ENCODE results near the gene BPGM. TPM values are rescaled to one million over a fixed set of nuclear protein-coding genes. Genes with fewer than 3 reads are reported as not detected.

The BPGM gene
- polyA plus RNA-seq, 1 experiment: 43.1 TPM

GRCh38 chr7:134710511-134710853 lies 63.8 kb downstream of the BPGM start:
- no peak overlapping the region for H3K27ac ChIP-seq (ENCODE audit: low read depth, low read length)
- H3K9me3 ChIP-seq (ENCODE audit: control insufficient read depth, insufficient read depth, low read length): no peaks in the 10 kb centered on the region
- DNase-seq (ENCODE audit: low read depth, low spot score): no peak
- no peaks in the 10 kb centered on the region for H3K27me3 ChIP-seq (ENCODE audit: control insufficient read depth, insufficient read depth, low read length)
- ChIA-PET POLR2A (interaction anchor here (0.5 kb wide), 1 partner anchor 17 kb away, joined by 3 read pairs; no protein-coding TSS in a partner anchor), CTCF (interaction anchor here (0.7 to 2.9 kb wide), 6 partner anchors 9 to 564 kb away, joined by 3 to 9 read pairs (median 5); no protein-coding TSS in a partner anchor)
- no peak for TF ChIP-seq CTCF (IDR thresholded peaks at IDR 0.05; ENCODE audit: low read depth, low read length)
- no peak overlapping the region for H3K4me3 ChIP-seq (ENCODE audit: low read depth, low read length)

- TF ChIP-seq CTCF (IDR thresholded peaks at IDR 0.05; ENCODE audit: low read depth, low read length): no peak
- Histone ChIP-seq H3K4me3 (ENCODE audit: low read depth, low read length) (no peak overlapping the region), H3K9me3 (ENCODE audit: control insufficient read depth, insufficient read depth, low read length) (no peaks in the 10 kb centered on the region), H3K27ac (ENCODE audit: low read depth, low read length) (peak overlapping the region; percentile 21), H3K27me3 (ENCODE audit: control insufficient read depth, insufficient read depth, low read length) (no peaks in the 10 kb centered on the region)
- no peak for DNase-seq (ENCODE audit: low read depth, low spot score)
- POLR2A ChIA-PET: interaction anchor here (0.6 to 0.7 kb wide), 2 partner anchors 202 to 1113 kb away, joined by 3 read pairs; no protein-coding TSS in a partner anchor
- CTCF ChIA-PET: interaction anchor here (0.7 to 2.9 kb wide), 5 partner anchors 9 to 276 kb away, joined by 3 to 9 read pairs (median 5); no protein-coding TSS in a partner anchor
These were observed 64.4 kb downstream of the BPGM start for GRCh38 chr7:134710854-134711624.

DNA sequence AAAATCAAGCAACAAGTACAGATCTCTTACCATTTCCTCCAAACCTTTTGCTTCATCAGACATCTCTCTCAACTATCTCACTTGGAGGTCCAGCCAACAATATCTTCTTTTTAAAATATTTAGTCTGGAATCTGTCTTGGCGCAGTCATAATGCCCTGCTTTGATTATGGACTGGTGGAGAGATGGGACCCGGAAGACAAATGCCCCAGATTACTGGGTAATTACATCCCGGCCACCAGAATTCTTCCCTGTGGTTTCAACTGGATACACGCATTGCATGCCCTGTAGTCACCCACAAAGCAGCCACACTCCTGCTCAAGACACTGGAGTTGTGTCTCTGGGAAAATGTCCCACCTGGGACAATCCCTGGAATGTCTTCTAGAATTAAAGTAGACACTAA lies 65.5 kb downstream of the BPGM start:
- TF ChIP-seq CTCF (IDR thresholded peaks at IDR 0.05; ENCODE audit: low read depth, low read length): no peak
- ChIA-PET CTCF (interaction anchor here (1.8 to 2.9 kb wide), 2 partner anchors 11 to 12 kb away, joined by 8 to 9 read pairs; no protein-coding TSS in a partner anchor), POLR2A (no interaction called here)
- Histone ChIP-seq H3K4me3 (ENCODE audit: low read depth, low read length) (no peak overlapping the region), H3K9me3 (ENCODE audit: control insufficient read depth, insufficient read depth, low read length) (no peaks in the 10 kb centered on the region), H3K27ac (ENCODE audit: low read depth, low read length) (no peak overlapping the region), H3K27me3 (ENCODE audit: control insufficient read depth, insufficient read depth, low read length) (no peaks in the 10 kb centered on the region)
- no peak for DNase-seq (ENCODE audit: low read depth, low spot score)

DNA sequence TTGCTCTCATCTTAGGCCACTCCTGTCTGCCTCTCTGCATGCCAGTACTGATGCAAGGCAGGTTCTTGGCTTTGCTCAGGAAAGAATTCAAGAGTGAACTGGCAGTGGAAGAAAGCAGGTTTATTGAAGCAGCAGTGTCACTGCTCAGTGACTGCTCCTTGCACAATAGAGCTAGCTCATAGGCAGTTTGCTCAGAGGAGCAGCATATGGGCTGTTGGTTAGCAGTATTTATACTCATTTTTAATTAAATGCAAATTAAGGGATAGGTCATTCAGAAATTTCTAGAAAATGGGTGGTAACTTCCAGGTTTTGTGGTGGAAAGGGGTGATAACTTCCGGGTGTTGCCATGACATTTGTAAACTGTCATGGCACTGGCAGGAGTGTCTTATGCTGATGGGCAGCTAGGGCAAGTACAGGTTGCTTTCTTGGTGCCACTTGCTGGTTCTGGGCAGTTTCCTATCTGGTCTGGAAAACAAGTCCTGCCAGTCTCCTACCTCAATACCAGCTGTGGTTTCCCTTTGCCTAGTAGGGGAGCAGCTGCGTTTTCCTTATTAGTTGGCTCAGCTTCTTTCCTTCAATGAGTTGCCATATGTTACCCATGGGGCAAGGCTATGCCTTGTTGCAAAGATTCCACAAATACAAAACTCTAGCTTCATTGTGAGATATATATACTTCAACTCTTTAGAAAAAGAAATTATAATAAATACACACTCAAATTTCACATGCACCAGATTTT lies 68.0 kb downstream of the BPGM start:
- POLR2A ChIA-PET: no interaction called here
- CTCF ChIA-PET: interaction anchor here (1.7 kb wide), 1 partner anchor 10 kb away, joined by 5 read pairs; no protein-coding TSS in a partner anchor
- Histone ChIP-seq H3K27me3 (ENCODE audit: control insufficient read depth, insufficient read depth, low read length) (no peaks in the 10 kb centered on the region), H3K4me3 (ENCODE audit: low read depth, low read length) (no peak overlapping the region), H3K9me3 (ENCODE audit: control insufficient read depth, insufficient read depth, low read length) (no peaks in the 10 kb centered on the region), H3K27ac (ENCODE audit: low read depth, low read length) (no peak overlapping the region)
- DNase-seq (ENCODE audit: low read depth, low spot score): no peak
- TF ChIP-seq CTCF (IDR thresholded peaks at IDR 0.05; ENCODE audit: low read depth, low read length): no peak

Data from AG04450 (cell line).